Measurements from ENCODE around the gene ATP8B1.

ATP8B1 gene

DNA sequence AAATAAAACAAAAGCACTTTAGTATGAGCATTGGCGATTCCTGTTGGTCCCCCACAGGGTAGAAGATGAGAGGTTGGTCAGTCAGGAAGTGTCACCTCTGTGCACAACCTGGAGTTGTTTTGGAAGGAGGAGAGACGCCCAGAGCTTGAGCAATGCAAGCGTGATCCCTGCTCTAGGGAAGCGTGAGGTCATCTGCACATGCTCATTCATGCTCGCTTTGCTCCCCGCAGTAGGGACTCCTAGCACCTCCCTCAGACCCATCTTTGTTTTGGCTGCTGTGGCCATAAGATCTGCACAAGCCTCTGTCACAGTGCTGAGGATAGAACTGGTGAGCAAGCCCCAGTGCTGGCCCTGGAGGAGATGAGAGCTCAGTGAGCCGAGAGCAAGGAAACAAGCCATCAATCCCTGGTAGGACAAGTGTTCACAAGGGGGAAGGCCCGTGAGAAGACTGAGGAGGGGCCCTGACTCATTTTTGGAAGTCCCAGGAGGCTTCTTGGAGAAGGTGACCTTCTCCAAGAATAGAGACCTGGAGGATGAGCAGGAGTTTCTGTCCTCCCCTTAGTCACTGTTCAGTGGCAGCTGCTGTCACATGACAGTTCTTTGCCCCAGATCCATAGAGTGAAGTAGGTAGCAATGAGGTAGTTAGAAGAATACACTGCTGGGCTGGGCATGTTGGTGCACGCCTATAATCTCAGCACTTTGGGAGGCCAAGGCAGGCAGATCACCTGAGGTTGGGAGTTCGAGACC is 13.3 kb upstream of the ATP8B1 start:
- DNase-seq: no peak

DNA sequence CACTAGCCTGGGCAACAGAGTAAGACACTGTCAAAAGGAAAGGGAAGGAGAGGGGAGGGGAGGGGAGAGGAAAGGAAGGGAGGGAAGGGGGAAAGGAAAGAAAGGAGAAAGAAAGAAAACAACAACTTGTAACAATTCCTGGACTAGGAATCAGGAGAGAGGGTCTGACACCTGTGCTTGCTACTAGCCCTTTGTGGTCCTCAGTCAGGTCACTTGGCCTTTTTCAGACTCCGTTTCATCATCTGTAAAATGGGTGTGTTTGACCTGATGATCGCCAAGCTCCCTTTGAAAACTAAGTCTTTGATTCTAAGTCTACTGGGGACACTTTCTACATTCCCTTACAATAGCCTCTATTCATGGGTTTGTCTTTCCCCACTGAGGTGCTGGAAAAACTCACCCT is 11.4 kb upstream of the ATP8B1 start:
- DNase-seq: no peak

- DNase-seq: peak; percentile 68
These were observed 10.1 kb upstream of the ATP8B1 start for GRCh38 chr18:57813245-57813644.

DNA sequence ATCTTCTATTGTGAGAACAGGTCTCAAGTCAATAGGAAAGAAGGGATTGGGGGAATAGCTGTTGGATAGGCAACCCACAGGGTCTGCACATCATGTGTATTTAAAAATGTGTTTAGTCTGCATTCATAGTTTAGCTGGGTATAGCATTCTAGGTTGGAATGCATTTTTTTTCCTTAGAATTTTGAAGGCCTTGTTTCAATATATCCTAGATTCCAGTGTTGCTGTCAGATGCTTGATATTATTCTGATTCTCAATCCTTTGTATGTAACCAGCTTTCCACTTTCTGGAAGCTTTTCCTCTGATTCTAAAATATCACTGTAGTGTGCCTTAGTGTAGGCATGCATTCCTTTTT is 9.0 kb upstream of the ATP8B1 start:
- no peak for DNase-seq

GRCh38 chr18:57811477-57812125 is 8.5 kb upstream of the ATP8B1 start:
- no peak for DNase-seq

DNA sequence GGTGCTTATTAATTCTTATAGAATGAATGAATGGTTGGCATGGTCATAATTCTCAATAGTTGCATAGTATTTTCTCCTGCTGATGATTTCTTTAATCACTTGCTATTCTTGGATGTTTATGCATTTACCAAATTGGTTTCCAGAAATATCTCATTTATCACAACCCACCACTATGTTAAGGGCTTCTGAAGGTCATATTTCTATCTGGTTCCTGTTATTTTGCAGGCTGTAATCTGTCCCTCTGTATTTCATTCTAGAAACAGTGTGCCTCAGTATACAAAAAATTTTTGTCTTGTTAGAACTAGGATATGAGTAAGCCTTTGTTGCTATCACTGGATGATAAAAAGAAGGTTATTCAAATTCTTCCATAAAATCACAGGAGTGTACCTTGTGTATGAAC is 6.1 kb upstream of the ATP8B1 start:
- no peak for DNase-seq

DNA sequence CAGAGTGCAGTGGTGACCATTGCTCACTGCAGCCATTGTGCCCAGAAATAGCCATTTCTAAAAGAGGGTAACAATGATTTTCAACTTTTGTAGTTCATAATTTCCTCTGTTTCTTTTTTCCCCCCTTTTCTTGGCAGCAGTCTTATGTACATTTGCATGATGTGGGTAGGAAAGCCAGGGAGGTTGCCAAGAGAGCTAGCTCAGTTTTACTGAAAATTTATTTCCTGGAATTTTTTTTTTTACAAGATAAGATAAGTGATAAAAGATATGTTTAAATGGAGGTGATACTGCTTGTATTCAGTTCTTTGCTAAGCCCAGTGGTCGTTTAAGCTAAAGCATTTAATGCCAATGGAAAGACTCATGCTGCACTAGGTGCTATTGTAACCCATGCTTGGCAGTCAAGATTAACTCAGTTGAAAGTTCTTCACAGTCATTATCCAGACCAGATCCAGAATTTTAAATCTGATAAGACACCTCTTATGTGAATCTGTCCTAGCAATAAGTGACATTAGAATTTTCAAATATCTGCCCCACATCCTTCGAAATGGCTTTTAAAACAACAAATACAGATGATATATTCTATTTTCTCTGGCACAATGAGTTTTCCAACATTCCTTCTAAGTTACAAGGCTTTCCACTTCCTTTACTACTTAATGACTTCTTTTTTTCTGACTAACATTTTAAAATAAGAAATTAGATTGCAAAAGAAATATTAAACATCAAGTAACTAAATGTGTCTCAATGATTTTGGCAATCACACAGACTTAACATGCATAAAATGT is 4.4 kb upstream of the ATP8B1 start:
- DNase-seq: no peak

DNA sequence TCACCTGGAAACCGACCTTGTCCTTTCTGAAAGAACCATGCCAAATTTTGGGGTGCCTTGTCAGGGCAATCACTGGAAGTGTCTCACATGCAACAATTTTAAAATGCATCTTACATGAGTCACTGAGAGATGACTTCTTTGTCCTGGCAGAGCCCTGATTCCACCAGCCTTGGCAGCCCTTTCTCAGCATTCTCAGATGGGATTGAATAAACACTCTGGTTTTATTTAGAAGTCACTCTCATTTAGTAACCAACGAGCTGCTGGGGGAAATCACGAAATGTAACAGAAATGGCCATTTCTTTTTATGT is 3.8 kb upstream of the ATP8B1 start:
- no peak for DNase-seq

GRCh38 chr18:57806201-57806977 is 3.3 kb upstream of the ATP8B1 start:
- no peak for DNase-seq

- DNase-seq: no peak
These were observed 2.0 kb upstream of the ATP8B1 start for GRCh38 chr18:57805117-57805516.

DNA sequence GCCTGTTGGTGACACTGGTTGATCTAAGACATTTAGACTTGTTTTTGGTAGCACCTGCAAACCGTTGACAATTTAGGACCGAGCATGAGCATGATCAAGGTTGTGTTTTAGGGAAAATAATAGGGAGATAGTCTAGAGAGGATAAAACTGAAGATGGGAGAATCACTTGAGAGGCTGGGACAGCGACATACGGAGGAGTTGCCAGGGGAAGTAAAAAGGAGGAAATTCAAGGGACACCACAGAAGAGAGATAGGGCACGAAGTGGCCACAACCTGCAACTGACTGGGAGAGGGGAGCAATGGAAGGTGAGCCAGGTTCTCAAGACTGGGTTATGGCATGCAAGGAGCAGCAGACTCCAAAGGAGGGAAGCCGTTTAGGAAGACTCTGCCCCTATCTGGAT is 1.4 kb upstream of the ATP8B1 start:
- no peak for DNase-seq

- no peak for DNase-seq
These were observed 657 bp downstream of the ATP8B1 start for GRCh38 chr18:57802213-57803102.

DNA sequence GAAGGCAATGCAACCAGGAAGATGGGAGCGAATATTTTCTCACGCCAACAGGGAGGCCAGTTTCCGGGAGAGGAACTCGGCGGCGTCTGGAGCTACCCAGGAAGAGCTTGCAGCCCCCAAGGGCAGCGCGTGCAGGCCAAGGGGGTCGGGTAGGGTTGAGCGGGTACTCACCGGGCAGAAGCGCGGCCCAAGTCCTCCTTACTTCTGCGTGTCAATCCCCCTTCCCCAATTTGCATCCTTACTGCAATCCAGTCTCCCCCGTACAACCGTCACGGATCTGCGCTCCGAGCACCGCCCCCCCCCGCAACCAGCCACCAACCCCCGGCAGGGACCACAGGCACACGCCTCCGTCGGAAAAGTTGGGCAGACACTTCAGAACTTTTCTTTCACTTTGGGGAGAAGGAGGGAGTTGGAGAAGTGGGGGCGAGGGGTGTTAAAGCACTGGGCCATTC is 1.3 kb downstream of the ATP8B1 start:
- DNase-seq: no peak

DNA sequence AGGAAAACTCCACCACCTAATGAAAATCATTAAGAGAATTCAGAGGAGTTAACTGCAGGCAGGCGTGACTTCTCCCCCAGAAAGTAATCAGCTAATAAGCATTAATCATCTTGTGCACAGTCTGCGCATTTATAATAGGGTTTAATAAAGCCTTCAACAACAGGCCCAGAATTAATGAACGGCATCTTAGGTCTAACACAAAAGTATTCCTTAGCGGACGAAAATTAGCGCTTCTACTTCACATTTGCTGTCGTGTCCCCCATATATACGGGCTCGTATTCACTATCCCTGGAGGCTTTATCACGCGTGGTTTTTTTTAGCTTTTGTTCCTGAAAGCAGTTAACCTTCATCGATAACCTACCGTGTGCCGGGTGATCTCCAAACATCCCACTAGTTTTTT is 1.8 kb downstream of the ATP8B1 start:
- DNase-seq: no peak

GRCh38 chr18:57798713-57799373 is 4.3 kb downstream of the ATP8B1 start:
- no peak for DNase-seq

GRCh38 chr18:57797209-57797651 is 5.9 kb downstream of the ATP8B1 start:
- peak; percentile 85 for DNase-seq

DNA sequence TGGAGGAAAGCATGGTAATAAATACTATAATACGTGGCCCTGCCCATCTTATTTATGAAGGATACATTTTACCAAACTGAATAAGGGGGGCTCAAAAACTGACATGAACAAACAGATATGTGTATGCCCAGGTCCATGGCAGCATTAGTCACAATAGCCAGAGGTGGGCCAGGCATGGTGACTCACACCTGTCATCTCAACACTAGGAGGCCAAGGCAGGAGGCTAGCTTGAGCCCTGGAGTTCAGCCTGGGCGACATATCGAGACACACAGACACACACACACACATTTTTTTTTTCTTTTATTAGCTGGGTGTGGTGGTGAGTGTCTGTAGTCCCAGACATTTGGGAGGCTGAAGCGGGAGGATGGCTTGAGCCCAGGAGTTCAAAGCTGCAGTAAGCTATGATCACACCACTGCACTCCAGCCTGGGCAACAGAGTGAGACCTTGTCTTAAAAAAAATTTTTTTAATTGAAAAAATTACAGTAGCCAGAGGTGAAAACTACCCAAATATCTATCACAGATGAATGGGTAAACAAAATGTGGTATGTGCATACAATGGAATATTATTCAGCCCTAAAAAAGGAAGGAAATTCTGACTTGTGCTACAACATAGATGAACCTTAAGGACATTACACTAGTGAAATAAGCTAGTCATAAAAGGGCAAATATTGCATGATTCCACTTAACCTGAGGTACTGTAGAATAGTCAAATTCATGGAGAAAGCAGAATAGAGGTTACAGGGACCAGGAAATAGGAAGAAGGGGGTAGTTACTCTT is 8.0 kb downstream of the ATP8B1 start:
- no peak for DNase-seq

DNA sequence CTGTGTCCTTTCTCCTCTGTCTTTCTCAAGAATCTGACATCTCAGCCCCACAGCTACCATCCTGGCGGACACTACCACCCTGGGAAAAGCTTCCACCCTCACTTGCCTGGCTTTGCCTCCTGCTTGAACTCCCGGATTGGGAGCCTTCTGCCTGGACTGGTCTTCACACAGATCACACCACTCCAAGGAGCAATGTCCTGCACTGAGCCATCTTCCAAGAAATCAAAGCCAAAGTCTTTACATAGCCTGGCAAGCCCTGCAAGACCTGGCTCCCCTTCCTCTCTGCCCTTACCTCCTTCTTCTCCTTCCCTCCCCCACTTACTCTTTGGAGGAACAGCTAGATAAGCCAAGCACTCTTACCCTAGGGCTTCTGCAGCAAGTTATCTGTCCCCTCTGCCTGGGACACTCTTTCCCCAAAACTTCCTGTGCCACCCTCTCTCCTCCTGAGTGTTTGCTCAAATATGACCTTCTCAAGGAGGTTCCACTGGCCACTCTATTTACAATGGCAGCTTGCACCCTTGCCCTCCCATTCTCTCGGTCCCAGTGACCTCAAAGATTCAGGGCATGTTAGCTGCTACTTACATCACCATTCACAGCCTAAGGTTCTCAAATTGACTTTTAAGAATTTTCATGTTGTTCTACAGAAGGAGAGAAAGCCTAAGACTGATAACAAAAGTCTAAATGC is 9.7 kb downstream of the ATP8B1 start:
- no peak for DNase-seq

GRCh38 chr18:57792631-57793301 is 10.3 kb downstream of the ATP8B1 start:
- no peak for DNase-seq

- no peak for DNase-seq
These were observed 11.2 kb downstream of the ATP8B1 start for GRCh38 chr18:57791911-57792310.
